ENCODE data around the gene ZNF594. TPM values are rescaled to one million over a fixed set of nuclear protein-coding genes. Genes with fewer than 3 reads are reported as not detected.
"Not testable (repeated sequence)": the region's sequence is repeated elsewhere in the genome, so short reads cannot be mapped to it uniquely, and the experiment has no call there.

ZNF594 gene
- total RNA-seq, 1 experiment from 2014 or later = 18.4 TPM

GRCh38 chr17:5164436-5164835 lies 27.2 kb downstream of the ZNF594 start:
- no peak overlapping the region for H3K4me3 ChIP-seq
- no peaks in the 10 kb centered on the region for H3K36me3 ChIP-seq (ENCODE audit: low read depth)
- BruUV-seq (replicated peaks) = no TSS peak
- no peaks in the 10 kb centered on the region for H3F3A ChIP-seq (ENCODE audit: insufficient read depth, low read depth)
- no peak overlapping the region for H2AFZ ChIP-seq
- 0 out of 2 replicates have a peak, but pooled peaks cover 4% of the 10 kb centered on the region for H3K9me3 ChIP-seq (ENCODE audit: insufficient read depth, low read depth)
- H4K20me1 ChIP-seq (ENCODE audit: insufficient read depth) = no peaks in the 10 kb centered on the region
- no peak for DNase-seq
- H3K9me2 ChIP-seq (ENCODE audit: insufficient read depth) = no peaks in the 10 kb centered on the region
- ChIA-PET CTCF (no interaction called here), POLR2A (ENCODE audit: unreplicated experiment) (no interaction called here)
- TF ChIP-seq EZH2 (IDR thresholded peaks at IDR 0.05; ENCODE audit: low read depth) = no peak
- TF ChIP-seq CTCF (conservative IDR thresholded peaks at IDR 0.05) = no peak
- no peaks in the 10 kb centered on the region for H3K79me2 ChIP-seq (ENCODE audit: low read depth)
- intact Hi-C loops (cut with micrococcal nuclease; ENCODE audit: unreplicated experiment) = no loop called here
- H3K4me2 ChIP-seq = no peak overlapping the region
- no peak overlapping the region for H3K27ac ChIP-seq
- peaks cover 6% of the 10 kb centered on the region; the same call in 1 of the 2 replicates for H3K27me3 ChIP-seq (ENCODE audit: insufficient read depth, low read depth)
- no peaks in the 10 kb centered on the region for H3K4me1 ChIP-seq (replicated peaks; ENCODE audit: insufficient read depth)

GRCh38 chr17:5161793-5162192 lies 29.9 kb downstream of the ZNF594 start:
- H3K79me2 ChIP-seq (ENCODE audit: low read depth); H2AFZ ChIP-seq; H3K9me3 ChIP-seq (ENCODE audit: insufficient read depth, low read depth); H4K20me1 ChIP-seq (ENCODE audit: insufficient read depth); H3K36me3 ChIP-seq (ENCODE audit: low read depth); H3K27ac ChIP-seq; POLR2A ChIA-PET (ENCODE audit: unreplicated experiment); CTCF ChIA-PET; H3K4me1 ChIP-seq (replicated peaks; ENCODE audit: insufficient read depth); DNase-seq; H3K9me2 ChIP-seq (ENCODE audit: insufficient read depth); BruUV-seq (replicated peaks); H3F3A ChIP-seq (ENCODE audit: insufficient read depth, low read depth); intact Hi-C loops (cut with micrococcal nuclease; ENCODE audit: unreplicated experiment); H3K4me2 ChIP-seq; H3K4me3 ChIP-seq: not testable (repeated sequence)
- H3K27me3 ChIP-seq (ENCODE audit: insufficient read depth, low read depth) = peaks cover 28% of the 10 kb centered on the region

GRCh38 chr17:5160702-5161101 lies 31.0 kb downstream of the ZNF594 start:
- POLR2A ChIA-PET (ENCODE audit: unreplicated experiment) = not testable (repeated sequence)

GRCh38 chr17:5146122-5146521 lies 45.5 kb downstream of the ZNF594 start:
- CTCF ChIA-PET; H3K4me1 ChIP-seq (replicated peaks; ENCODE audit: insufficient read depth); H3K9me3 ChIP-seq (ENCODE audit: insufficient read depth, low read depth); intact Hi-C loops (cut with micrococcal nuclease; ENCODE audit: unreplicated experiment); H3F3A ChIP-seq (ENCODE audit: insufficient read depth, low read depth); H2AFZ ChIP-seq; H3K27ac ChIP-seq; H3K4me3 ChIP-seq; H3K9me2 ChIP-seq (ENCODE audit: insufficient read depth); H3K79me2 ChIP-seq (ENCODE audit: low read depth); H3K36me3 ChIP-seq (ENCODE audit: low read depth); BruUV-seq (replicated peaks); POLR2A ChIA-PET (ENCODE audit: unreplicated experiment); DNase-seq; H3K4me2 ChIP-seq; H4K20me1 ChIP-seq (ENCODE audit: insufficient read depth): not testable (repeated sequence)
- H3K27me3 ChIP-seq (ENCODE audit: insufficient read depth, low read depth) = peaks cover 48% of the 10 kb centered on the region

More at GRCh38 chr17:5160702-5161101, 31.0 kb downstream of the ZNF594 start:
- DNase-seq; H3K4me2 ChIP-seq; H3K9me2 ChIP-seq (ENCODE audit: insufficient read depth); H3K4me1 ChIP-seq (replicated peaks; ENCODE audit: insufficient read depth); BruUV-seq (replicated peaks); H3F3A ChIP-seq (ENCODE audit: insufficient read depth, low read depth); H2AFZ ChIP-seq; H3K27ac ChIP-seq; intact Hi-C loops (cut with micrococcal nuclease; ENCODE audit: unreplicated experiment); H3K36me3 ChIP-seq (ENCODE audit: low read depth); H3K4me3 ChIP-seq; H4K20me1 ChIP-seq (ENCODE audit: insufficient read depth); H3K79me2 ChIP-seq (ENCODE audit: low read depth); CTCF ChIA-PET; H3K9me3 ChIP-seq (ENCODE audit: insufficient read depth, low read depth): not testable (repeated sequence)
- peaks cover 36% of the 10 kb centered on the region for H3K27me3 ChIP-seq (ENCODE audit: insufficient read depth, low read depth)

- H3K9me3 ChIP-seq (ENCODE audit: insufficient read depth, low read depth); H3K36me3 ChIP-seq (ENCODE audit: low read depth); H3K4me3 ChIP-seq; BruUV-seq (replicated peaks); H3F3A ChIP-seq (ENCODE audit: insufficient read depth, low read depth); H2AFZ ChIP-seq; DNase-seq; intact Hi-C loops (cut with micrococcal nuclease; ENCODE audit: unreplicated experiment); H3K9me2 ChIP-seq (ENCODE audit: insufficient read depth); CTCF ChIA-PET; H3K79me2 ChIP-seq (ENCODE audit: low read depth); H3K27ac ChIP-seq; H3K4me1 ChIP-seq (replicated peaks; ENCODE audit: insufficient read depth); H4K20me1 ChIP-seq (ENCODE audit: insufficient read depth); POLR2A ChIA-PET (ENCODE audit: unreplicated experiment); H3K4me2 ChIP-seq: not testable (repeated sequence)
- peaks cover 57% of the 10 kb centered on the region for H3K27me3 ChIP-seq (ENCODE audit: insufficient read depth, low read depth)
Observed at GRCh38 chr17:5142877-5143276, 48.8 kb downstream of the ZNF594 start.

Data from PC-9 (cell line).